Pancreas (tissue), 10 donors: ENCODE results near the gene SLC25A17. TPM values are rescaled to one million over a fixed set of nuclear protein-coding genes. Genes with fewer than 3 reads are reported as not detected.
"Not testable (repeated sequence)": the region's sequence is repeated elsewhere in the genome, so short reads cannot be mapped to it uniquely, and the experiment has no call there.

ENCODE experiments used
- ATAC-seq, 4 donors: fragments of 200-7000 bp; cut with Tn5 transposase; one replicate each; pipeline versions ENCODE4 v1.8.0 to v1.9.1; 2020; ENCODE audit warnings: mild to moderate bottlenecking in 4 of 4, moderate library complexity in 4 of 4
- DNase-seq, 6 donors: peaks; one replicate each; pipeline ENCODE4 v3.0.0-alpha.2; 2020
- FAIRE-seq: peaks from 2 replicates; lab custom pipeline; 2012; peaks lifted over from hg19 to GRCh38; lab: Jason Lieb, UNC
- H3K27ac ChIP-seq, 4 donors: fragments of 200-600 bp; sonication (generic); 1 replicate in 3 of 4; 2 replicates in 1 of 4; pipeline versions ENCODE4 v1.5.0 to v1.8.0; 2020
- H3K27me3 ChIP-seq, 4 donors: fragments of 200-600 bp; one replicate each; pipeline ENCODE4 v1.8.0; 2021
- H3K36me3 ChIP-seq, 3 donors: fragments of 200-600 bp; sonication (generic) in 1 of 3; one replicate each; pipeline versions ENCODE4 v1.5.0 to v1.8.0; 2020 to 2021
- H3K4me1 ChIP-seq, 3 donors: fragments of 200-600 bp; one replicate each; pipeline ENCODE4 v1.8.0; 2021
- H3K4me3 ChIP-seq, 4 donors: fragments of 200-600 bp; sonication (generic) in 2 of 4; one replicate each; pipeline versions ENCODE4 v1.5.0 to v1.8.0; 2020 to 2021
- H3K9me3 ChIP-seq, 4 donors: fragments of 200-600 bp; one replicate each; pipeline ENCODE4 v1.8.0; 2021
- WGBS, 2 donors: extraction: QIAGEN DNeasy Blood & Tissue Kit; methylation state at CpG; one replicate each; pipeline ENCODE4 v1.1.7; 2013; 5-methylcytosine and 5-hydroxymethylcytosine counted together
- intact Hi-C, 3 donors: fragments of 100-400 bp; cut with DNase I; formaldehyde crosslinking; loops; one replicate each; pipeline versions ENCODE4 v1.11.1 to v1.14.2; 2022
- polyA plus RNA-seq, 2 donors: library from polyadenylated mRNA; stranded (reverse); fragments of 200-250 nt; gene quantifications; one replicate each; pipeline ENCODE4 v1.2.3, GENCODE V29; 2013
- total RNA-seq, 6 donors: library from RNA; stranded (reverse); fragmentation: NEBNext Ultra II Directional in 4 of 6; extraction: Animal tissue kit (Norgen Biotek cat#: 25700) in 4 of 6; gene quantifications; one replicate each; pipeline versions ENCODE4 v1.2.1 to v1.2.4, GENCODE V29; 2021 to 2023
- TF ChIP-seq, protein P1 (sequence below), 4 donors: fragments of 200-600 bp; sonication (generic) in 3 of 4; IDR thresholded peaks; one replicate each; pipeline versions ENCODE4 v1.5.0 to v1.8.0; 2021; ENCODE audit warnings: antibody characterized with exemption in 4 of 4
- donor health status: healthy with polysubstance abuse.
- donor health status: DM: no; HTN: no; CAD: no; lungs with moderate emphysema.
- donor health status: DM: no; HTN: no; CAD: no.
- donor health status: control.
- donor health status: control.
- donor health status: Bipolar disorder and iron deficiency.
- donor health status: DM: yes; HTN: yes; CAD: no.
- donor health status: DM: no; HTN: no; CAD: no.
- donor health status: DM: no; HTN: no; CAD: no.
- donor health status: DM: yes; HTN: yes; CAD: no.

Gene SLC25A17
- total and polyA plus RNA-seq, 8 donors = 5.8 to 15.6 (median 8.5) TPM

DNA sequence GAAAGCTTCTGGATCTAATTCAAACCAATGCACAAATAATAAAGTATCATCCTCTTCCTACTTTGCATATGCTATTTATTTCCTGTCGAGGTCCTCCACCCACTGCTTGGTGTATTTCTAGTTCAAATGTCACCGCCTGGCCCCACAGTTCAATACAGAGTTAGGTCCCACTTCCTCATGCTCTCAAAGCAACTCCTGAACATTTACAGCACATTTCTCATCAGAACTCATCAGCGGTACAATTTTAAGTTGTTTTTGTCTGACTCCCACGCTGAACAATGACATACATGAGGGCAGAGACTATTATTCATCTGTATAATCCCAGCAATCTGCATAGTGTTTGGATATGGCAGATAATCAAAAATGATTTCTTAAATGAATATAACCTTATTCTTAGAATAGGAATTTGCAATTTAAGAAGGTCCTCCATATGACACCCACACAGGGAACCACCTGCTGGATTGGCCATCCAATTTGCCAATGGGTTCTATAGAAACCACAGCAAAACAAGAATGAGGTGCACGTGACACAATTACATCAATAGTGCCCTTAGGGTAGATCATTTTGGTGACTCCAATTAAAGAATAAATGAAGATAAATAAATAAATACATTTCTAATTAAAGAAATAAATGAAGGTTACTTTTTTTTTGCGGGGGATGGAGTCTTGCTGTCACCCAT is 54.2 kb downstream of the SLC25A17 start:
- intact Hi-C loops = loop anchor here in 1 of 3 donors (5.0 kb wide), 1 partner anchor 83 kb away; no protein-coding TSS in a partner anchor
- ATAC-seq = no peak
- DNase-seq = no peak
- Histone ChIP-seq H3K4me1 (no peaks in the 10 kb centered on the region), H3K4me3 (no peak overlapping the region), H3K9me3 (no peaks in the 10 kb centered on the region), H3K27ac (no peak overlapping the region), H3K36me3 (no peaks in the 10 kb centered on the region), H3K27me3 (no peaks in the 10 kb centered on the region)
- WGBS, 2 donors = 82 to 86% methylated on average over 6 of the region's 6 CpGs
- no peak for FAIRE-seq
- TF ChIP-seq, protein P1, sequence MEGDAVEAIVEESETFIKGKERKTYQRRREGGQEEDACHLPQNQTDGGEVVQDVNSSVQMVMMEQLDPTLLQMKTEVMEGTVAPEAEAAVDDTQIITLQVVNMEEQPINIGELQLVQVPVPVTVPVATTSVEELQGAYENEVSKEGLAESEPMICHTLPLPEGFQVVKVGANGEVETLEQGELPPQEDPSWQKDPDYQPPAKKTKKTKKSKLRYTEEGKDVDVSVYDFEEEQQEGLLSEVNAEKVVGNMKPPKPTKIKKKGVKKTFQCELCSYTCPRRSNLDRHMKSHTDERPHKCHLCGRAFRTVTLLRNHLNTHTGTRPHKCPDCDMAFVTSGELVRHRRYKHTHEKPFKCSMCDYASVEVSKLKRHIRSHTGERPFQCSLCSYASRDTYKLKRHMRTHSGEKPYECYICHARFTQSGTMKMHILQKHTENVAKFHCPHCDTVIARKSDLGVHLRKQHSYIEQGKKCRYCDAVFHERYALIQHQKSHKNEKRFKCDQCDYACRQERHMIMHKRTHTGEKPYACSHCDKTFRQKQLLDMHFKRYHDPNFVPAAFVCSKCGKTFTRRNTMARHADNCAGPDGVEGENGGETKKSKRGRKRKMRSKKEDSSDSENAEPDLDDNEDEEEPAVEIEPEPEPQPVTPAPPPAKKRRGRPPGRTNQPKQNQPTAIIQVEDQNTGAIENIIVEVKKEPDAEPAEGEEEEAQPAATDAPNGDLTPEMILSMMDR (IDR thresholded peaks at IDR 0.05) = no peak

DNA sequence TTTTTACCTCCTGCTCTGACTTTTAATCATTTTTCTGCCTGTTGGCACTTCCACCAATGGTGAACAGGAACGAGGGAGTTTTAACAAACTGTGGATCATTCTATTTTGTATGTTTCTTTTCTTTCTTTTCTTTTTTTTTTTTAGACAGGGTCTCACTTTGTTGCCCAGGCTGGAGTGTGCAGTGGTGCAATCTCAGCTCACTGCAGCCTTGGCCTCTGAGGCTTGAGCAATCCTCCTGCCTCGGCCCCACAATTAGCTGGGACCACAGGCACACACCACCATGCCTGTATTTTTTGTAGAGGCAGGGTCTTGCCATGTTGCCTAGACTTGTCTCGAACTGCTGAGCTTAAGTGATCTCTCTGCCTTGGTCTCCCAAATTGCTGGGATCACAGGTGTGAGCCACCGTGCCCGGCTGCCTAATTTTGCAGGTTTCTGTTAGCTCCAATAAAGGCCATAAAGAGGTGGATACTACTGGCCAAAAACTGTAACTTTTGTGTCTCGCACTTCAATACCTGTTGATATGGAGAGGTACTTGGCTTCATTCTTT is 59.8 kb downstream of the SLC25A17 start:
- Histone ChIP-seq H3K9me3 (no peaks in the 10 kb centered on the region), H3K27me3 (no peaks in the 10 kb centered on the region), H3K27ac (no peak overlapping the region), H3K36me3 (no peaks in the 10 kb centered on the region), H3K4me3 (no peak overlapping the region), H3K4me1 (no peaks in the 10 kb centered on the region)
- FAIRE-seq (no peak), DNase-seq (no peak), ATAC-seq (no peak)
- 82 to 87% methylated on average over 6 of the region's 6 CpGs for WGBS, 2 donors
- TF ChIP-seq, protein P1 (IDR thresholded peaks at IDR 0.05) = no peak
- intact Hi-C loops = no loop called here

DNA sequence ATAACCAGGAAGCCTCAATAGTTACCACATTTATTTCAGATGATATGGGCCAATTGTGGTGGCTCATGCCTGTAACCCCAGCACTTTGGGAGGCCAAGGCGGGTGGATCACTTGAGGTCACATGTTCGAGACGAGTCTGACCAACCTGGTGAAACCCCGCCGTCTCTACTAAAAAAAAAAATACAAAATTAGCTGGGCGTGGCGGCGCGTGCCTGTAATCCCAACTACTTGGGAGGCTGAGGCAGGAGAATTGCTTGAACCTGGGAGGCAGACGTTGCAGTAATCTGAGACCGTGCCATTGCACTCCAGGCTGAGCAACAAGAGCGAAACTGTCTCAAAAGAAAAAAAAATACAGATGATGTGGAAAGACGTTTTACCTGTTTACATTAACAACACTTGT is 60.3 kb downstream of the SLC25A17 start:
- H3K4me3 ChIP-seq, ATAC-seq, H3K27ac ChIP-seq, H3K4me1 ChIP-seq, FAIRE-seq, H3K9me3 ChIP-seq, H3K27me3 ChIP-seq, DNase-seq, intact Hi-C loops, H3K36me3 ChIP-seq: not testable (repeated sequence)
- 81 to 88% methylated on average over 13 of the region's 13 CpGs for WGBS, 2 donors

DNA sequence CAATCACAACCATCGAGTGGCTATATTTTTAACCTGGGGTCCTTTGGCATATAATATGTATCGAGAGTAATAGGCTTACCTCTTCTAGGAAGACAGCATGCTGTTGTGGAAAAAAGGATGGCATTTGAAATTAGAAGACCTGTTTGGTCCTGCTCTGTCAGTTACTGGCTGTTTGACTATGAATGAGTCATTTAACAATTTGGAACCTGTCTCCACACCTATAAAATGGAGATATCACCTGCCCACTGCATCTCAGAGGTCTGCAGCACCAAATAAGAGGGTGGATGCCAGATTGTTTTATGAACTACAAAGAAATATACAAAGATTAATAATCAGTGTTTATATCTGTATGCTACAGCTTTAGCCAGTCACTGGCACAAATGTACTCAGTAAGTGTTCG is 60.8 kb downstream of the SLC25A17 start:
- H3K4me1 ChIP-seq = no peaks in the 10 kb centered on the region
- no peak for ATAC-seq
- H3K4me3 ChIP-seq = no peak overlapping the region
- intact Hi-C loops = no loop called here
- H3K27me3 ChIP-seq = no peaks in the 10 kb centered on the region
- H3K36me3 ChIP-seq = no peaks in the 10 kb centered on the region
- no peak for DNase-seq
- H3K27ac ChIP-seq = no peak overlapping the region
- no peak for FAIRE-seq
- no peaks in the 10 kb centered on the region for H3K9me3 ChIP-seq
- TF ChIP-seq, protein P1 (IDR thresholded peaks at IDR 0.05) = no peak
- 80 to 87% methylated on average over 3 of the region's 3 CpGs for WGBS, 2 donors

DNA sequence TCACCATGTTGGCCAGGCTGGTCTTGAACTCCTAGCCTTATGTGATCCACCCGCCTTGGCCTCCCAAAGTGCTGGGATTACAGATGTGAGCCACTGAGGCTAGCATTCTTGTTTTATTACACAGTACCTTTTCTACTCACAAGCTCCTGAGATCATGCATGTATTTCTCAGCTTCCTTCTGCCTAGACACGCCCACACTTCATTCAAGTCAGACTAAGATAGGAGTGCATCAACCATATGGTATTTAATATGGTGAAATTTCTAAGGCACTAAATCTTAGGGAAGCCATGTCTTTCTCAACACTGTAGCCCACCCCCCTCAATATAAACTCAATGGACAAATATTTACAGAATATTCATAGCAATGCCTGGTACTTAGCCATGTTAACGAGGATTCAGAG is 62.1 kb downstream of the SLC25A17 start:
- WGBS, 2 donors = 93 to 94% methylated on average over 3 of the region's 3 CpGs
- intact Hi-C loops = no loop called here
- Histone ChIP-seq H3K9me3 (no peaks in the 10 kb centered on the region), H3K36me3 (no peaks in the 10 kb centered on the region), H3K27ac (no peak overlapping the region), H3K4me1 (no peaks in the 10 kb centered on the region), H3K27me3 (no peaks in the 10 kb centered on the region), H3K4me3 (no peak overlapping the region)
- ATAC-seq (no peak), FAIRE-seq (no peak), DNase-seq (no peak)
- TF ChIP-seq, protein P1 (IDR thresholded peaks at IDR 0.05) = no peak
